HL-60 (cell line): ENCODE measurements around the gene AK4.

Experiments used
- CTCF ChIP-seq: IDR thresholded peaks from one replicate; pipeline ENCODE4 v1.5.1; 2011; ENCODE audit warnings: low read length, control low read depth, inconsistent platforms; ENCODE audit not compliant: insufficient read depth
- GABPA ChIP-seq: IDR thresholded peaks from 2 replicates; pipeline ENCODE4 v1.6.1; 2012; ENCODE audit warnings: low read depth
- POLR2AphosphoS5 ChIP-seq: IDR thresholded peaks from 2 replicates; pipeline ENCODE4 v1.6.1; 2012; ENCODE audit warnings: low read depth
- REST ChIP-seq: IDR thresholded peaks from 2 replicates; pipeline ENCODE4 v1.6.1; 2012; ENCODE audit warnings: low read depth; ENCODE audit not compliant: insufficient replicate concordance

GRCh38 chr1:65159801-65160523 lies 12.0 kb downstream of the AK4 start:
- TF ChIP-seq REST (no peak), CTCF (no peak), POLR2AphosphoS5 (no peak), GABPA (no peak)
